ENCODE results near the gene TGFB1I1.

The TGFB1I1 gene

DNA sequence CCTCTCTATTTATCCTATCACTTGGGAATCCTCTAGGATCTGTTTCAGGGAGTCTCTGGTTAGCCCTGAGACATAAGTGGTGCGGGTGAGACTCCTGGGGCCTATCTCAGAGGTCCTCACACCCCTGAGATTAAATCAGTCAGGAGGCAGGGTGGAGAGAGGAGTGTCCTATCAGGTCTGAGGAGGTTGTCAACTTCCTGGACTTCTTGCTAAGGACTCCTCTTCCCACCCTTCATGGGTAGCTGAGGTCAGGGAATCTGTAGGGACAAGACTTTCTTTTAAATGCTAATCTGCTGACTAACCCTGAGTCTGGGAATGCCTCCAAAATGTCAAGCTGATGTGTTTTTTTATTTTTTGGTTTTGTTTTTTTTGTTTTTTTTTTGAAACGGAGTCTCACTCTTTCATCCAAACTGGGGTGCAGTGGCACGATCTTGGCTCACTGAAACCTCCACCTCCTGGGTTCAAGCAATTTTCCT is 19.3 kb upstream of the TGFB1I1 start:
- no peak for DNase-seq (ENCODE audit: low read depth)

GRCh38 chr16:31453255-31454204 is 18.4 kb upstream of the TGFB1I1 start:
- no peak for DNase-seq (ENCODE audit: low read depth)

DNA sequence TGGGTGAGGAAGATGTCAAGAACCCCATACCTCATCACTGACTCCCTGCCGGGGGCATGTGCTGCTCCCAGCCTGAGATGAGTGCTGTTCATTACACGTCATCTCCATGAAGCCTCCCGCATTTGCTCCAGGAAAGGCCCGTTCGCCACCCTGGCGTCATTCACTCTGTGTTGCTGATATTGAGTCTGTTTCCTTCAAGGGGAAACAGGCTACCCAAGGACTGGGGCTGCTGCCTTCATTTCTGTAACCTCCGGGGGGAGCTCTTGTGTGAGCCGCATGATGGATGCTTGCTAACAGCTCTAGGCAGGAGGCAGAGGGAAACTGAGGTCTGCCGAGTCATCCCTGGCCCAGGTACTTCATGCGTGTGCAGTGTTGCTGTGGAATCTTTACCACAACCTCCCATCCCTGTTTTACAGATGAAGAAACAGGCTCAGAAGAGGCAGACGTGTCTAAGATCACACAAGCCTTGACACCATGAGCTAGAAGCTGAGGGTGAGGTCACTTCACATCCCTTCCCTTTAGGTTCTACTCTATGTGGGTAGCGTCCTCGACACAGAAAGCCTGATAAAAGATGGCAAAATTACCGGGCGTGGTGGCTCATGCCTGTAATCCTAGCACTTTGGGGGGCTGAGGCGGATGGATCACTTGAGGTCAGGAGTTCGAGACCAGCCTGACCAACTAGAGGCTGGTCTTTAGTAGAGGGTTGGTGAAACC is 16.2 kb upstream of the TGFB1I1 start:
- DNase-seq (ENCODE audit: low read depth) = no peak

GRCh38 chr16:31456988-31457360 is 15.0 kb upstream of the TGFB1I1 start:
- no peak for DNase-seq (ENCODE audit: low read depth)

GRCh38 chr16:31458073-31458843 is 13.7 kb upstream of the TGFB1I1 start:
- peak; percentile 35 for DNase-seq (ENCODE audit: low read depth)

DNA sequence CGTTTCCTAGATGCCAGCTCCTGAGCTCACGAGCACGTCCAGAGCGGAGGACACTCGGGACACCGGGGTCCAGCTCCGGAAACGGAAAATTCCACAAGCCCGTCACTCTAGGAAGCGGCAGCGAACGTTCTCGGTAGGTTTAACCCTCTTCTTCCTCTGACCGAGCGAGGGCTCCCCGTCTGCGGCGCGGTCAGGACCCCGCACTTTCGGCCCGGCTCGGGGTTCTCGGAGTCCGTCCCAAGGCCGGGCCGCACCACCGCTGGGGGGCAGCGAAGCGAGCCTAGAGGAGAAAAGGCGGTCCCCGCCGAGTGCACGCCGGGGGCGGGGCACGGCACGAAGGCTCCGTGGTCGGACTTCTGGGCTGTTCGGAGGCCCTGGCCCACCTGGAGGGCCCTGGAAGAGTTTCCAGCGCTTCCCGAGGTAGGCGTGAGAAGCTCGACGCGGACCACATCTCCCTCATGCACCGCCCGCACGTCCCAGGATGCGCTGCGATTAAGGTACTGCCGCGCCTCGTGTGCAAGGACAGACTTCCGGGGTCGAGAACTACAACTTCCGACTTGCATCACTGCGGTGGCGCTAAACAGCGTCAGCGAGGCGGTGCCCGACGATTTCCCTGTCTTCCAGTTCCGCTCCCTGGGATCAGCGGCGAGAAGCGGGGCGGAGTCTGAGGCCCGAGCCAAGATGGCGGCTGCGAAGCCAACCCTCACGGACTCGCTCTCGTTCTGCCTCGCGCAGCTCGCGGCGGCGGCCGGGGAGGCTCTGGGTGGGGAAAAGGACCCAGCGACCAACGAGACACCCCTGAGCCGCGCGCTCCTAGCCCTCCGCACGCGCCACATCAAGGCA is 12.9 kb upstream of the TGFB1I1 start, which contains the start of gene ARMC5:
TSS of gene ARMC5 (plus strand) at position 658 of the 843 bp plus-strand sequence. CDS start at position 682, 24 bp downstream.
- DNase-seq (ENCODE audit: low read depth) = peak; percentile 93

- DNase-seq (ENCODE audit: low read depth) = peak; percentile 100
Measured at GRCh38 chr16:31459687-31460581, 12.0 kb upstream of the TGFB1I1 start.

GRCh38 chr16:31460582-31461002 is 11.4 kb upstream of the TGFB1I1 start:
- no peak for DNase-seq (ENCODE audit: low read depth)

DNA sequence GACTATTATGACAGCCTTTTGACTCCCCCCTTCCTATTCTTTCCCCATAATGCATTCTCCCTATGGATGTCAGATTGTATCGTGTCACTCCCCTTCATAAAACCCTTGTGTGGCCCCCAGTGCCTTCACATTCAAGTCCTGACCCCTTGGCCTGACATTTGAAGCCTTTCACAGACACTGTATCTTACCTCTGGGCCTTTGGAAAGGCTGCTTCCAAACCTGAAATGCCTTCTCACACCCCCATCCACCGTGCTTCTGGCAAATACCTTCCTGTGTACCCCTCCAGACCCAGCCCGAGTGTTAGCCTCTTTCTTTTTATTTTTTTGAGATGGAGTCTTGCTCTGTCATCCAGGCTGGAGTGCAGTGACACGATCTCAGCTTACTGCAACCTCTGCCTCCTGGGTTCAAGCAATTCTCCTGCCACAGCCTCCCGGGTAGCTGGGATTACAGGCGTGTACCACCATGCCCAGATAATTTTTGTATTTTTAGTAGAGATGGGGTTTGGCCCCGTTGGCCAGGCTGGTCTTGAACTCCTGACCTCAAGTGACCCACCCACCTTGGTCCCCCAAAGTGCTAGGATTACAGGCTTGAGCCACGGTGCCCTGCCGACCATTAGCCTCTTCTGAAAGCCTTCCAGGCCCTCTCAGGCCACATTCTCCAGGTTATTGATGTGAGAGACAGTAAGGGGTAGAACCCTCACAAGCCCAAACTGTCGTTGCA is 10.6 kb upstream of the TGFB1I1 start:
- DNase-seq (ENCODE audit: low read depth) = no peak

GRCh38 chr16:31461921-31462804 is 9.8 kb upstream of the TGFB1I1 start:
- DNase-seq (ENCODE audit: low read depth) = no peak

GRCh38 chr16:31464348-31464769 is 7.6 kb upstream of the TGFB1I1 start:
- DNase-seq (ENCODE audit: low read depth) = no peak

- no peak for DNase-seq (ENCODE audit: low read depth)
Measured at GRCh38 chr16:31464781-31465260, 7.1 kb upstream of the TGFB1I1 start.

DNA sequence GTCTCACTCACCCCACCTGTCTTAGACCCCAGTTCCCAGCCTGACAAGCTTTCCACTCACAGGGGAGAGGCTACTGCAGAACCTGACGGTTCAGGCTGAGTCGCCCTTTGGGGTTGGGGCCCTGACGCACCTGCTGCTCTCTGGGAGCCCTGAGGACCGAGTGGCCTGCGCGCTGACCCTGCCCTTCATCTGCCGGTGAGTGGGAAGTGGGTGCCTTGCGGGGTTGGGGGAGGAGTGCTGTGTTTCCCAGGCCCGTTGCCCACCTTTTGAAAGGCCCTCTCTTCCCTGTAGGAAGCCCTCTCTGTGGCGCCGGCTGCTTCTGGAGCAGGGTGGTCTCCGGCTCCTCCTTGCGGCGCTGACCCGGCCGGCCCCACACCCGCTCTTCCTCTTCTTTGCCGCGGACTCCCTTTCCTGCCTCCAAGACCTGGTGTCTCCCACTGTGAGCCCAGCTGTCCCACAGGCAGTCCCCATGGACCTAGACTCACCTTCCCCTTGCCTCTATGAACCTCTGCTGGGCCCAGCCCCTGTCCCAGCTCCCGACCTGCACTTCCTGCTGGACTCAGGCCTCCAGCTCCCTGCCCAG is 6.1 kb upstream of the TGFB1I1 start:
- no peak for DNase-seq (ENCODE audit: low read depth)

DNA sequence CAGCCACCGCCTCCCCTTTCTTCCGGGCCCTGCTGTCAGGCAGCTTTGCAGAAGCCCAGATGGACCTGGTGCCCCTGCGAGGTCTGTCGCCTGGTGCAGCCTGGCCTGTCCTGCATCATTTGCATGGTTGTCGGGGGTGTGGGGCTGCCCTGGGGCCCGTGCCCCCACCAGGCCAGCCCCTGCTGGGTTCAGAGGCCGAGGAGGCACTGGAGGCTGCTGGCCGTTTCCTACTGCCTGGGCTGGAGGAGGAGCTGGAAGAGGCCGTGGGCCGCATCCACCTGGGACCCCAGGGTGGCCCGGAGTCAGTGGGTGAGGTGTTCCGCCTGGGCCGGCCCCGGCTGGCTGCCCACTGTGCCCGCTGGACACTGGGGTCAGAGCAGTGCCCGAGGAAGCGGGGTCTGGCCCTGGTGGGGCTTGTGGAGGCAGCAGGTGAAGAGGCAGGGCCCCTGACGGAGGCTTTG is 5.5 kb upstream of the TGFB1I1 start:
- DNase-seq (ENCODE audit: low read depth) = no peak

DNA sequence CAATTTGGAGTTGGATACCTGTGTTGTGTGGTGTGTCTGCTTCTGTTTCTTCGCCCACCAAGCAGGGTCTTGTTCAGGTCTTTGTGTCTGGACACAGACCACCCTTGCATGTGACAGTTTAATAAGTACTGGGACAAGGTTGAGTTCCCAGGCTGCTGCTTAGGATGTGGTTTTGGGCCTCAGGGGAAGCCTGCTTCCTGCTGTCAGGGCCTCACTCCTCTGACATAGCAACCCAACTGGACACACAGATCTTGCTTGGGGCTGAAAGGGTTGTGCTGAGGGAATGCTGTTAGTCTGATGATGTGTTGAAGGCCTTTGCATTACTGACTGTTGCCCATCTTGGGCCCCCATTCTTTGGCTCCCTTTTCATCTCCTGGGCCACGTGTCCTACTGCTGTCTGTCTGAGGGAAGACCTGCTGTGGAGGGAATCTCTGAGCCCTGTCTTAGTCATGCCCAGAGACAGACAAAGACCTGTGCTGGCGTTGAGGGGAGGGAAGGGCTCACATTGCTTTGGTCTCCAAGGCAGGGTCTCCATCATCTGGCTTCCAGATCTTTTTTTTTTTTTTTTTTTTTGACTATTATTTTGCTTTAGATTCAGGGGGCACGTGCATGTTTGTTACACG is 4.7 kb upstream of the TGFB1I1 start:
- no peak for DNase-seq (ENCODE audit: low read depth)

GRCh38 chr16:31467858-31468257 is 4.1 kb upstream of the TGFB1I1 start:
- DNase-seq (ENCODE audit: low read depth) = no peak

DNA sequence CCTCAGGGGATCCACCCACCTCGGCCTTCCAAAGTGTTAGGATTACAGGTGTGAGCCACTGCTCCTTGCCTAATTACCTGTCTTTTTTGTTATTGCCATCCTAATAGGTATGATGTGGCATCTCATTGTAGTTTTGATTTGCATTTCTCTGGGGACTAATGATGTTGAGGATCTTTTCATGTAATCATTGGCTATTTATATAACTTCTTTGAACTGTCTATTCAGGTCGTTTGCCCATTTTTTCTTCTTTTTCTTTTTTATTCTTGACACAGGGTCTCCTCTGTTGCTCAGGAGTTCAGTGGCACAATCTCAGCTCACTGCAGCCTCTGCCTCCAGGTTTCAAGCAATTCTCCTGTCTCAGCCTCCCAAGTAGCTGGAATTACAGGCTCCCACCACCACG is 1.3 kb upstream of the TGFB1I1 start:
- DNase-seq (ENCODE audit: low read depth) = no peak

Data from stimulated activated CD8-positive, alpha-beta memory T cell treated with anti-CD3 and anti-CD28 coated beads, Interleukin-4, amount 100 ng/mL, for 24 hours (primary cell).